BE2C (cell line): ENCODE results near the gene DCLRE1B. TPM values are rescaled to one million over a fixed set of nuclear protein-coding genes. Genes with fewer than 3 reads are reported as not detected.

Experiments
- DNase-seq: peaks from one replicate; pipeline ENCODE4 v3.0.0-alpha.2; 2020
- H3K27me3 ChIP-seq: fragments of 250-450 bp; sonication (Bioruptor Pico); 2 replicates; pipeline ENCODE4 v1.5.1; 2020; ENCODE audit warnings: mild to moderate bottlenecking
- H3K36me3 ChIP-seq: fragments of 250-450 bp; sonication (Bioruptor Pico); 2 replicates; pipeline ENCODE4 v1.5.1; 2020; ENCODE audit warnings: mild to moderate bottlenecking
- H3K4me1 ChIP-seq: fragments of 250-450 bp; sonication (Bioruptor Pico); 2 replicates; pipeline ENCODE4 v1.5.1; 2020
- H3K4me3 ChIP-seq: 2 replicates; pipeline ENCODE4 v1.5.1; 2011; ENCODE audit warnings: low read depth, low read length
- H3K9me3 ChIP-seq: fragments of 250-450 bp; sonication (Bioruptor Pico); 2 replicates; pipeline ENCODE4 v1.5.1; 2020
- polyA plus RNA-seq: library from polyadenylated mRNA; unstranded; fragments of >200 nt; gene quantifications from one replicate; pipeline ENCODE4 v1.2.1, GENCODE V29; 2012; ENCODE audit warnings: low read depth, missing spikeins; ENCODE audit not compliant: insufficient read length, insufficient read depth
- TF ChIP-seq, protein P1 (sequence below): IDR thresholded peaks from 2 replicates; pipeline ENCODE4 v1.5.1; 2012; ENCODE audit warnings: mild to moderate bottlenecking, low read depth, low read length

DCLRE1B gene
- polyA plus RNA-seq: 7.6 TPM

DNA sequence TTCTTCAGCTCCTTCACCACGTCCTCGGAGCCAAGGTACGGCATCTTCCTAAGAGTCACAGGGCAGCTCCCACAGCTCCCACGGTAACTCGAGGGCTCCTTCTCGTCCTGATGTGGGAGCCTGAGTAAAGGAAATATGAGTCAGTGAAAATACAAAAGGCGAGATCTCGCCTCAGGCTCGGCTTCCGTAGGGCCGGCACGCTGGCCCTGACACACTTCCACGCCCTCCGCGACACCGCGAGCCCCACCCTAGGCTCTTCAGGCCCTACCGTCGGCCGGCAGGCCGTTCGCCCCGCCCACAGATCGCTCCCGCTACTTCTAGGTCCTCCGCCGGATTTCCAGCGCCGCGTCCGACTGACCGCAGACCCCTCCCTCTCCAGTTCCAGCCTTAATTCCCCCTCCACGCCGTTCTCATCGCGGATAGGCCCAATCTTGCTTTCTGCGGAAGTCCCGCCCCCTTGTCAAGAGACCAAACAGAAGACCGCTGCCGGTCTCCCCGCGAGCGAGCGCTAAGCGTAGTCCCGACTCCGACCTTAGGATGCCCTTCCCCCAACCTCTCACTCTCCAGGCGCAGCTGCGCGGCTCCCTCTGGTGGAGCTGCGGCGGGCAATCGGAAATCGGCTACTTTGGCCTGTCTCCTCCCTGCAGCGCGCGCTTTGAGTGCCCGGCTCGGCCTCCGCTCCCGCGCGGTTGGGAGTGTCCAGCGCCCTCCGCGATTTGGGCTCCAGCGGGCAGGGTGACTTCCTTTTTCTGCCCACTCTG, at the start of gene DCLRE1B, which contains the start of gene AP4B1:
Gene DCLRE1B, plus strand, starts transcription at position 653 of the 761 bp plus-strand sequence. CDS start 261 bp downstream, outside the sequence.
Gene AP4B1, minus strand, starts transcription at position 126 of the 761 bp plus-strand sequence. Its CDS starts 82 bp downstream, at position 44.
- TF ChIP-seq, protein P1, sequence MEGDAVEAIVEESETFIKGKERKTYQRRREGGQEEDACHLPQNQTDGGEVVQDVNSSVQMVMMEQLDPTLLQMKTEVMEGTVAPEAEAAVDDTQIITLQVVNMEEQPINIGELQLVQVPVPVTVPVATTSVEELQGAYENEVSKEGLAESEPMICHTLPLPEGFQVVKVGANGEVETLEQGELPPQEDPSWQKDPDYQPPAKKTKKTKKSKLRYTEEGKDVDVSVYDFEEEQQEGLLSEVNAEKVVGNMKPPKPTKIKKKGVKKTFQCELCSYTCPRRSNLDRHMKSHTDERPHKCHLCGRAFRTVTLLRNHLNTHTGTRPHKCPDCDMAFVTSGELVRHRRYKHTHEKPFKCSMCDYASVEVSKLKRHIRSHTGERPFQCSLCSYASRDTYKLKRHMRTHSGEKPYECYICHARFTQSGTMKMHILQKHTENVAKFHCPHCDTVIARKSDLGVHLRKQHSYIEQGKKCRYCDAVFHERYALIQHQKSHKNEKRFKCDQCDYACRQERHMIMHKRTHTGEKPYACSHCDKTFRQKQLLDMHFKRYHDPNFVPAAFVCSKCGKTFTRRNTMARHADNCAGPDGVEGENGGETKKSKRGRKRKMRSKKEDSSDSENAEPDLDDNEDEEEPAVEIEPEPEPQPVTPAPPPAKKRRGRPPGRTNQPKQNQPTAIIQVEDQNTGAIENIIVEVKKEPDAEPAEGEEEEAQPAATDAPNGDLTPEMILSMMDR: peak; percentile 68
- Histone ChIP-seq H3K9me3 (no peaks in the 10 kb centered on the region), H3K4me3 (peak within 1 kb of the TSS; percentile 100), H3K4me1 (peaks cover 3% of the 10 kb centered on the region; the same call in 1 of the 2 replicates), H3K27me3 (no peaks in the 10 kb centered on the region), H3K36me3 (peaks cover 11% of the 10 kb centered on the region)
- peak; percentile 99 for DNase-seq

DNA sequence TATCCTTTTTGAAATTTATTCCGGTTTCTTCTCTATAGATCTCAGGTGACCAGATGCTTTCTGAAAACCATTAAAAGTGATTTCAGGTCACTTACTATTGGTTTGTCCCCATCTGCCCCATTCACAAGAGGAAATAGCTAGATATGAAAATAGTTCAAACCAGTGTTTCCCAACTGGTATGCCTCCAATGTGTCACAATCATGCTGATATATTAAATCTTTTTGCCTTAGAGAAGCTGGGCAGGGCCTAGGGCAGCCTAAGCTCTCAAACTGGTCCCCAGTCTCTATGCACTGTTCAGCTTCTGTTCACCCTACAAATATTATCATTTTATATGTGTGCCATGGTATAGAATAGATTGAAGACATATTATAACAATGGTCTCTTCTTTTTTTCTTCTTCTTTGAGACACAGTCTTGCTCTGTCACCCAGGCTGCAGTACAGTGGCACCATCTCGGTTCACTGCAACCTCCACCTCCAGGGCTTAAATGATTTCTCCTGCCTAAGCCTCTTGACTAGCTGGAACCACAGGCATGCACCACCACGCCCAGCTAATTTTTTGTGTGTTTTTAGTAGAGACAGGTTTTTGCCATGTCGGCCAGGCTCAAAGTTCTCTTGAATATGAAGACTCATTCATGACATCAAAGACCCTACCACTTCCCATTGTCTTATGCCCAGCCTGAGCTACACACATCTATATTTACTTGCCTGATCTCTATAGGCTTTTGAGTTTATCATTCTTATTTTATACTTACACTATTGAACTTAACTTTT, 49.3 kb upstream of the DCLRE1B start:
- Histone ChIP-seq H3K4me1 (no peaks in the 10 kb centered on the region), H3K36me3 (no peaks in the 10 kb centered on the region), H3K9me3 (no peaks in the 10 kb centered on the region), H3K27me3 (no peaks in the 10 kb centered on the region), H3K4me3 (no peak overlapping the region)
- DNase-seq: no peak
- TF ChIP-seq, protein P1: no peak

DNA sequence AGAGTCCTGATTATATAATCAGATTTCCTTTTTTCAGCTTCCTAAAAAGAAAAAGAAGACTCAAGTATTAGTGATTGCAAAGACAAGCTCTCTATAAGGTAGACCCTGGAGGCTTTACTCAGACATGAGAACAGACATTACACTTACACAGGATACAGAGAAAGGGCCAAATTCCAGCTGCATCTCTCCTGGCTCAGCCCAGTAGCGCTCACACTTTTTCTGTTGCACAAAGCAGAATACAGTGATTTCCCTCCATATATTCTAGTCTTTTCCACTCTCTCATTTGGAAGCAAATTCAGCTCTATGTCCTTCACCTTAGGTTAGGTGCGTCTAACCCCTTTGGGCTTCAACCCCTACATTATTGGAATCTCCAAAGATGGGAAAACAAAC, 48.7 kb upstream of the DCLRE1B start:
- no peaks in the 10 kb centered on the region for H3K36me3 ChIP-seq
- TF ChIP-seq, protein P1: no peak
- H3K4me3 ChIP-seq: no peak overlapping the region
- H3K4me1 ChIP-seq: no peaks in the 10 kb centered on the region
- no peaks in the 10 kb centered on the region for H3K9me3 ChIP-seq
- no peak for DNase-seq
- no peaks in the 10 kb centered on the region for H3K27me3 ChIP-seq

DNA sequence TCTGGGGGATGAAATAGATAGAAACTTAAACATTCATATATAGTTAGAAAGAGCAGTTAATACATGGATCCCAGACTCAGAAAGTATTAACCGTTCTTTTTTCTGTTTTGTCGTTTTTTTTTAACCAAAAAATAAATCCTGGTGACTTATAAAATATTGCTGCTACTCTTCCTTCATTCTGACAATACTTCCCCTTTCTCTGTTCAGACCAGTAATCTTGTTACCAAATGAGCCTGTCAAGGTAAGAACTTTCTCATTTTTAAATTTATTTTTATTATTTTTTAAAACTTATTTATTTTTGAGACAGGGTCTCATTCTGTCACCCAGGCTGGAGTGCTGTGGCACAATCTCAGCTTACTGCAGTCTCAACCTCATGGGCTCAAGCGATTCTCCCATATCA, 47.4 kb upstream of the DCLRE1B start:
- no peaks in the 10 kb centered on the region for H3K4me1 ChIP-seq
- no peaks in the 10 kb centered on the region for H3K9me3 ChIP-seq
- TF ChIP-seq, protein P1: no peak
- H3K4me3 ChIP-seq: no peak overlapping the region
- no peak for DNase-seq
- H3K36me3 ChIP-seq: no peaks in the 10 kb centered on the region
- no peaks in the 10 kb centered on the region for H3K27me3 ChIP-seq

DNA sequence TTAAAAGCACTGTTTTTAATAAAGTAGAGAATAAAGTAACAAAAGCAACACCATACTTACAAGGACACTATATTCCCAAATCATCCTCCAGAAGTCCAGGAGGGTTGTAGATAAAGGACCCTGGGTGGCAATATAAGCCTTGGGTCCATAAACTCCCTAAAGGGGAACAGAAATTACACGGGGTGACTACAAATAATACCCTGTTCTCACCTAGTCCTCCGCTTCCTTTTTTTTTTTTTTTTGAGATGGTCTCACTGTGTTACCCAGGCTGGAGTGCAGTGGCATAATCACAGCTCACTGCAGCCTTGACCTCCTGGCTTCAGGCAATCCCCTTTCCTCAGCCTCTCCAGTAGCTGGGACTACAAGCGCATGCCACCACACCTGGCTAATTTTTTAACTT, 46.7 kb upstream of the DCLRE1B start:
- TF ChIP-seq, protein P1: no peak
- DNase-seq: no peak
- Histone ChIP-seq H3K4me1 (no peaks in the 10 kb centered on the region), H3K27me3 (no peaks in the 10 kb centered on the region), H3K9me3 (no peaks in the 10 kb centered on the region), H3K4me3 (no peak overlapping the region), H3K36me3 (no peaks in the 10 kb centered on the region)
